OCI-LY1 (cell line): Measurements from ENCODE around the gene TBL1Y.

Experiments used
- EZH2 ChIP-seq: fragments of 200-600 bp; sonication (generic), shearing (Covaris generic); IDR thresholded peaks from 2 replicates; pipeline ENCODE4 v1.8.0; 2017; ENCODE audit warnings: borderline replicate concordance, mixed run types, mild to moderate bottlenecking, antibody characterized with exemption, low read length, moderate library complexity, mixed read lengths
- TF ChIP-seq, protein P1 (sequence below): fragments of 200-600 bp; sonication (generic), shearing (Covaris generic); IDR thresholded peaks from 2 replicates; pipeline ENCODE4 v1.5.1; 2017; ENCODE audit warnings: mild to moderate bottlenecking, antibody characterized with exemption, low read length, moderate library complexity, mixed read lengths

DNA sequence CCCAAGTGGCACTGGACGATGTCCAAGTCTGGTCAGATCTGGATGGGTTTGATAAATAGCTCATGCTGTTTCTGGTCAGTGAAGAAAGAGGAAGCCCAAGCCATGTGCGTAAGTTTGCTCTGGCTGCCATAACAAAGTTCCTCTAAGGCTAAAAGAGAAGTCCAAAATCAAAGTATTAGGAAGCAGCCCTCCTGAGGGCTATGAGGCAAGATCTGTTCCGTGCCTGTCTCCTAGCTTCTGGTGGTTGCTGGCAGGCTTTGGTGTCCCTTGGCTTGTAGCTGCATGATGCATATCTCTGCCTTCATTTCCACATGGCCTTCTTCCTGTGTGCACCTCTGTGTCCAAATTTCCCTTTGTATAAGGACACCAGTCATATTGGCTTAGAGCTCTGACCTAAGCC is 81.5 kb downstream of the TBL1Y start:
- TF ChIP-seq, protein P1, sequence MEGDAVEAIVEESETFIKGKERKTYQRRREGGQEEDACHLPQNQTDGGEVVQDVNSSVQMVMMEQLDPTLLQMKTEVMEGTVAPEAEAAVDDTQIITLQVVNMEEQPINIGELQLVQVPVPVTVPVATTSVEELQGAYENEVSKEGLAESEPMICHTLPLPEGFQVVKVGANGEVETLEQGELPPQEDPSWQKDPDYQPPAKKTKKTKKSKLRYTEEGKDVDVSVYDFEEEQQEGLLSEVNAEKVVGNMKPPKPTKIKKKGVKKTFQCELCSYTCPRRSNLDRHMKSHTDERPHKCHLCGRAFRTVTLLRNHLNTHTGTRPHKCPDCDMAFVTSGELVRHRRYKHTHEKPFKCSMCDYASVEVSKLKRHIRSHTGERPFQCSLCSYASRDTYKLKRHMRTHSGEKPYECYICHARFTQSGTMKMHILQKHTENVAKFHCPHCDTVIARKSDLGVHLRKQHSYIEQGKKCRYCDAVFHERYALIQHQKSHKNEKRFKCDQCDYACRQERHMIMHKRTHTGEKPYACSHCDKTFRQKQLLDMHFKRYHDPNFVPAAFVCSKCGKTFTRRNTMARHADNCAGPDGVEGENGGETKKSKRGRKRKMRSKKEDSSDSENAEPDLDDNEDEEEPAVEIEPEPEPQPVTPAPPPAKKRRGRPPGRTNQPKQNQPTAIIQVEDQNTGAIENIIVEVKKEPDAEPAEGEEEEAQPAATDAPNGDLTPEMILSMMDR, result no peak
- no peak for TF ChIP-seq EZH2
